Naive thymus-derived CD4-positive, alpha-beta T cell (primary cell): ENCODE results near the gene TRAPPC14. TPM values are rescaled to one million over a fixed set of nuclear protein-coding genes. Genes with fewer than 3 reads are reported as not detected.
A peak's percentile ranks its signal among the peaks of the same experiment; 100 is the strongest.

Source experiments
- ATAC-seq: fragments of 150-1000 bp; cut with Tn5 transposase; 2 replicates; pipeline ENCODE4 v1.10.0; 2021; ENCODE audit warnings: mild to moderate bottlenecking, moderate library complexity
- CTCF ChIA-PET: fragments of 350-600 bp; sonication (Branson Sonifier 250); formaldehyde crosslinking; loops from one replicate; lab custom pipeline; 2021; ENCODE audit warnings: antibody characterized with exemption; lab: Charles Lee
- POLR2A ChIA-PET: fragments of 350-600 bp; sonication (Branson Sonifier 250); formaldehyde crosslinking; loops from one replicate; lab custom pipeline; 2021; ENCODE audit warnings: antibody characterized with exemption, inconsistent platforms; lab: Charles Lee
- DNase-seq, 9 donors: peaks; one replicate each; pipeline versions ENCODE4 v3.0.0 to v3.0.0-alpha.2; 2020 to 2022; ENCODE audit warnings: mixed read lengths in 1 of 9
- H3K27ac ChIP-seq: one replicate; pipeline ENCODE4 v1.7.0; 2013; ENCODE audit warnings: mild to moderate bottlenecking, low read depth, low read length, moderate library complexity
- H3K27me3 ChIP-seq, 2 donors: one replicate each; pipeline ENCODE4 v1.7.0; 2013; ENCODE audit warnings: low read length in 2 of 2, mild to moderate bottlenecking in 2 of 2, moderate library complexity in 2 of 2; ENCODE audit not compliant: control insufficient read depth in 2 of 2, insufficient read depth in 2 of 2
- H3K36me3 ChIP-seq, 3 experiments: 1 replicate in 2 of 3; 2 replicates in 1 of 3; pipeline ENCODE4 v1.7.0; 2013; ENCODE audit warnings: low read length in 3 of 3, mild to moderate bottlenecking in 3 of 3, moderate library complexity in 1 of 3; ENCODE audit not compliant: insufficient read depth in 3 of 3, control insufficient read depth in 2 of 3
- H3K4me1 ChIP-seq, 2 donors: one replicate each; pipeline ENCODE4 v1.7.0; 2013; ENCODE audit warnings: low read length in 2 of 2, mild to moderate bottlenecking in 2 of 2, moderate library complexity in 1 of 2; ENCODE audit not compliant: control insufficient read depth in 2 of 2, insufficient read depth in 2 of 2
- H3K4me3 ChIP-seq: 2 replicates; pipeline ENCODE4 v1.7.0; 2013; ENCODE audit warnings: mild to moderate bottlenecking, low read length
- H3K9me3 ChIP-seq, 3 experiments: 1 replicate in 2 of 3; 2 replicates in 1 of 3; pipeline ENCODE4 v1.7.0; 2013; ENCODE audit warnings: low read length in 3 of 3; ENCODE audit not compliant: control insufficient read depth in 2 of 3
- H3K27ac Mint-ChIP-seq, 9 donors: one replicate each; pipeline ENCODE4 v1.8.0; 2020 to 2022; ENCODE audit warnings: mixed read lengths in 9 of 9, mild to moderate bottlenecking in 8 of 9, moderate library complexity in 5 of 9, inconsistent platforms in 2 of 9
- H3K27me3 Mint-ChIP-seq, 5 donors: one replicate each; pipeline ENCODE4 v1.8.0; 2021 to 2022; ENCODE audit warnings: mixed read lengths in 5 of 5, mild to moderate bottlenecking in 1 of 5
- H3K36me3 Mint-ChIP-seq, 5 donors: one replicate each; pipeline ENCODE4 v1.8.0; 2020 to 2022; ENCODE audit warnings: mixed read lengths in 5 of 5, mild to moderate bottlenecking in 3 of 5, inconsistent platforms in 1 of 5
- H3K4me1 Mint-ChIP-seq, 7 donors: one replicate each; pipeline ENCODE4 v1.8.0; 2020 to 2022; ENCODE audit warnings: mixed read lengths in 7 of 7, mild to moderate bottlenecking in 3 of 7, inconsistent platforms in 1 of 7
- H3K4me3 Mint-ChIP-seq, 10 donors: one replicate each; pipeline ENCODE4 v1.8.0; 2020 to 2022; ENCODE audit warnings: mild to moderate bottlenecking in 10 of 10, mixed read lengths in 10 of 10, moderate library complexity in 6 of 10, inconsistent platforms in 2 of 10
- H3K9me3 Mint-ChIP-seq, 11 donors: one replicate each; pipeline ENCODE4 v1.8.0; 2020 to 2022; ENCODE audit warnings: mixed read lengths in 11 of 11, mild to moderate bottlenecking in 4 of 11, inconsistent platforms in 1 of 11, moderate library complexity in 1 of 11
- intact Hi-C, 2 donors: fragments of 100-400 bp; cut with micrococcal nuclease; formaldehyde crosslinking; loops; one replicate each; pipeline ENCODE4 v1.15.1; 2023
- polyA plus RNA-seq, 2 donors: library from polyadenylated mRNA; unstranded; fragments of 300-500 nt; fragmentation: Illumina TruSeq; gene quantifications; one replicate each; pipeline ENCODE4 v1.2.3, GENCODE V29; 2021
- total RNA-seq, 6 experiments: library from RNA in 5 of 6; stranded (reverse) in 5 of 6; gene quantifications; 1 replicate in 5 of 6; 2 replicates in 1 of 6; pipeline ENCODE4 v1.2.3 and lab custom pipeline; 2021 to 2026

Gene TRAPPC14
- total and polyA plus RNA-seq, 7 experiments from 2014 or later: 3.2 to 102 (median 63.8) TPM

DNA sequence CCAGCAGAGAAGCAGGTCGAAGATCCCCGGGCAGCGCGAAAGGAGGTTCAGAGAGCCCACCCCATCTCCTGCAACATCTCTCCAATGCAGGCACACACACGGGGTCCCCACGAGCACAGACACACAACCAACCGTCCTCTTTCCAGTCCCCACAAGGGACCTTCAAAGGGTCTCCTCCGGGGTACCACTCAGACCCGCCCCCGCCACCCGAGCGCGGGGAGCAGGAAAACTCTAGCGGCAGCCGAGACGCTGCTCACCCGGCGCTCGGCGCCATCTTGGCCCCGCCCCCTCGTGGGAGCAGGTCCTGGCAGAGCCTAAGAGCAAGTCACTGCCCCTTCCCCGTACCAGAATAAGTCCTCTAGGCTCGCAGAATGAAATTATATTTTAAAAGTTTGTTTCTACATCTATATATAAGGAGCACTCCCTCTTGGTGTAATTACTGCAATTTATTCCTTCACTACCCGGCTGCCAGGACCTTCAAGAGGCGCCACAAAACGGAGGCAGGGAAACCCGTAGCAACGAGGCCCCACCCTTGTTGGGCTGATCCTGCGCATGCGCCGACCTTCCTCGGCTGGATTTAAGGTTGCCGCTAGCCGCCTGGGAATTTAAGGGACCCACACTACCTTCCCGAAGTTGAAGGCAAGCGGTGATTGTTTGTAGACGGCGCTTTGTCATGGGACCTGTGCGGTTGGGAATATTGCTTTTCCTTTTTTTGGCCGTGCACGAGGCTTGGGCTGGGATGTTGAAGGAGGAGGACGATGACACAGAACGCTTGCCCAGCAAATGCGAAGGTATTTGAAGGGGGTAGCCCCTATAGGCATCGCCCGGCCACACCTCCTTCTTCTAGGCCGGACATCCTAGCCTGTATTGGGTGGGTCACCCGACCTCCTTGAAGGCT is 39.2 kb downstream of the TRAPPC14 start, which contains the start of the genes CNPY4 and TAF6:
CNPY4 (plus strand) TSS at position 563 of the 898 bp plus-strand sequence; CDS start at position 674, 111 bp downstream.
TAF6 (minus strand) TSS at position 287 of the 898 bp plus-strand sequence. CDS start 5,149 bp downstream, outside the sequence.
- peaks cover 18 to 36% (median 30%) of the 10 kb centered on the region in 7 donors for H3K4me1 Mint-ChIP-seq
- peaks cover 0 to 7% (median 4%) of the 10 kb centered on the region in 5 donors for H3K36me3 Mint-ChIP-seq
- no peaks in the 10 kb centered on the region for H3K9me3 ChIP-seq
- H3K36me3 ChIP-seq: peaks cover 0 to 21% (median 0%) of the 10 kb centered on the region in 3 experiments
- H3K4me3 Mint-ChIP-seq: peak within 1 kb of the TSS; percentile 90 to 100 (median 98)
- DNase-seq (peak; percentile 88 to 97 (median 95)), ATAC-seq (peak; percentile 88)
- ChIA-PET POLR2A (interaction anchor here (0.6 to 7.6 kb wide), 18 partner anchors 9 to 557 kb away, joined by 3 to 107 read pairs (median 7); partner anchors contain the start of genes AP4M1, COPS6, GAL3ST4 and LAMTOR4), CTCF (interaction anchor here (0.6 to 0.7 kb wide), 2 partner anchors 31 to 742 kb away, joined by 3 to 4 read pairs; no protein-coding TSS in a partner anchor)
- intact Hi-C loops: loop anchor here (1.0 to 2.0 kb wide), 8 partner anchors 8 to 554 kb away; partner anchors contain the start of genes AP4M1 (in 2 of the 2), MCM7 (in 2 of the 2), ZCWPW1 (in 2 of the 2) and GNB2 (in 1 of the 2)
- H3K4me3 ChIP-seq: peak within 1 kb of the TSS; percentile 100
- peaks cover 0 to 3% (median 0%) of the 10 kb centered on the region in 11 donors for H3K9me3 Mint-ChIP-seq
- peak within 1 kb of the TSS; percentile 88 for H3K27ac ChIP-seq
- H3K4me1 ChIP-seq: peaks cover 12 to 19% of the 10 kb centered on the region in 2 donors
- H3K27ac Mint-ChIP-seq: peak within 1 kb of the TSS; percentile 97 to 99 (median 98)
- no peaks in the 10 kb centered on the region for H3K27me3 ChIP-seq
- H3K27me3 Mint-ChIP-seq: no peaks in the 10 kb centered on the region

DNA sequence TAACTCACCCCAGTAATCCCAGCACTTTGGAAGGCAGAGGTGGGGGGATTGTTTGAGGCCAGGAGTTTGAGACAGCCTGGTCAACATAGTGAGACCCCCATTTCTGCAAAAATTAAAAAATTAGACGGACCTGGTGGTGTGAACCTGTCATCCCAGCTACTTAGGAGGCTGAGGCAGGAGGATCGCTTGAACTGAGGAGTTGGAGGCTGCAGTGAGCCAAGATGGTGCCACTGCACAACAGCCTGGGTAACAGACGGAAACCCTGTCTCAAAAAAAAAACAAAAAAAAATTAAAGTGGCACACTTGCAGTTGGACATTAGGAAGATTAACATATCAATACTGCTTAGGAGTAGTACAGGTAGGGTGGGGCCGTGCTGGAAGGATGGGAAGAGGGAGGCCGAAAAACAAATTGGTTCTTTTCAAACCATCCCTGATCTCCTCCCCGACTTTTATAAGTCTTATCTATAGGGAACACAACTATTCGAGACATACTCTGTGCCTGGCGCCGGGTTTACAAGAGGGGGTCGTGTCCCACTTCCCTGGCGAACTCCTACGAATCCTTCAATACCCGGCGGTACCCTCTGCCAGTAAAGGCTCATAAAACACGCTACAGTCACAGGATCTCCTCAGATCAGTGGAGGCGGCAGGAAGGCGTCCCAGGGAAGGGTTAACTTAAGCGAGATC is 40.0 kb downstream of the TRAPPC14 start:
- POLR2A ChIA-PET: interaction anchor here (0.6 to 2.1 kb wide), 4 partner anchors 8 to 574 kb away, joined by 3 to 15 read pairs (median 8); partner anchors contain the start of gene MBLAC1
- peak overlapping the region; percentile 90 to 100 (median 98) for H3K4me3 Mint-ChIP-seq
- DNase-seq: no peak

DNA sequence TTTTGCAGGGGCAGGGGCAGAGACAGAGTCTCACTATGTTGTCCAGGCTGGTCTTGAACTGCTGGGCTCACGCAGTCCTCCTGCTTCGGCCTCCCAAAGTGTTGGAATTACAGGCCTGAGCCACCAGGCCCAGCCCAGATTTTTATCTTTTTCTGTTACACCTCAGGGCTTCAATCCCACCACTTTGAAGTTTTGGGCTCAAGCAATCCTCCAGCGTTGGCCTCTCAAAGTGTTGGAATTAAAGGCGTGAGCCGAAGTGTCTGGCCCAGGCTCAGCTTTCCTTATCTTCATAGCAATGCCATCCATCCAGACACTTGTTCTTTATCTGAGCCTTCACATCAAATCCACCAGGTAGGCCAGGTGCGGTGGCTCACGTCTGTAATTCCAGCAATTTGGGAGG is 43.5 kb downstream of the TRAPPC14 start:
- ChIA-PET CTCF (interaction anchor here (0.6 kb wide), 1 partner anchor 21 kb away, joined by 3 read pairs; no protein-coding TSS in a partner anchor), POLR2A (interaction anchor here (2.2 kb wide), 1 partner anchor 9 kb away, joined by 10 read pairs; no protein-coding TSS in a partner anchor)
- Mint-ChIP-seq H3K9me3 (peaks cover 0 to 3% (median 0%) of the 10 kb centered on the region in 11 donors), H3K4me1 (peaks cover 10 to 25% (median 19%) of the 10 kb centered on the region in 7 donors), H3K27ac (peak overlapping the region in 2 of 9 donors; percentile 42 to 65), H3K36me3 (peaks cover 0 to 20% (median 4%) of the 10 kb centered on the region in 5 donors), H3K4me3 (no peak overlapping the region), H3K27me3 (no peaks in the 10 kb centered on the region)
- no peak for ATAC-seq
- Histone ChIP-seq H3K27ac (no peak overlapping the region), H3K27me3 (no peaks in the 10 kb centered on the region), H3K4me1 (peaks cover 7 to 11% of the 10 kb centered on the region in 2 donors), H3K36me3 (peaks cover 0 to 44% (median 18%) of the 10 kb centered on the region in 3 experiments), H3K9me3 (no peaks in the 10 kb centered on the region), H3K4me3 (no peak overlapping the region)
- no peak for DNase-seq
- intact Hi-C loops: no loop called here

More for the DNA sequence above, 40.0 kb downstream of the TRAPPC14 start:
- CTCF ChIA-PET: no interaction called here
- Histone ChIP-seq H3K4me3 (peak overlapping the region; percentile 100), H3K4me1 (peaks cover 12 to 19% of the 10 kb centered on the region in 2 donors), H3K9me3 (no peaks in the 10 kb centered on the region), H3K36me3 (peaks cover 0 to 23% (median 5%) of the 10 kb centered on the region in 3 experiments), H3K27me3 (no peaks in the 10 kb centered on the region), H3K27ac (peak overlapping the region; percentile 88)
- intact Hi-C loops: loop anchor here (1.0 to 2.0 kb wide), 8 partner anchors 9 to 555 kb away; partner anchors contain the start of genes AP4M1 (in 2 of the 2), MCM7 (in 2 of the 2), ZCWPW1 (in 2 of the 2) and GNB2 (in 1 of the 2)
- no peak for ATAC-seq
- Mint-ChIP-seq H3K36me3 (peaks cover 0 to 9% (median 4%) of the 10 kb centered on the region in 5 donors), H3K9me3 (peaks cover 0 to 3% (median 0%) of the 10 kb centered on the region in 11 donors), H3K27ac (peak overlapping the region; percentile 97 to 99 (median 98)), H3K27me3 (no peaks in the 10 kb centered on the region), H3K4me1 (peaks cover 18 to 37% (median 28%) of the 10 kb centered on the region in 7 donors)

DNA sequence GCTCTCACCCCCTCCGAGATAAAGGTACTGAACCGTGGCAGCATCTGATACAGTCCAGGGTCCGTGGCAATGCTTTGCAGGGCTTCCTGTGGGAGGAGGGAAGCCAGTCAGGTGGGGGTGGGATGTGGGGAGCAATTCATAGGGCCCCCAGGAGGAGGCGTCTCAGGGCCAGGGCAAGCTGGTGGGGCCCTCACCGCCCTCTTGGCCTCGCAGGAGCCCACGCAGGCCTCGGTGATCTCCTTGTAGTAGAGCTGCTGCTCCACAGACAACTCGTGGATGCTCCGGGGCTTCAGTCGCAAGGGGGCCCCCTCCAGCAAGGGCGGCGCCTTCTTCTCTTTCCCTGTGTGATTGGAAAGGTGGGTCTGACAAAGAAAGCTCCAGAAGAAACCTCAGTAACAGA is 46.6 kb downstream of the TRAPPC14 start:
- Histone ChIP-seq H3K4me1 (no peaks in the 10 kb centered on the region), H3K27ac (no peak overlapping the region), H3K9me3 (no peaks in the 10 kb centered on the region), H3K27me3 (no peaks in the 10 kb centered on the region), H3K36me3 (peaks cover 0 to 70% (median 27%) of the 10 kb centered on the region in 3 experiments), H3K4me3 (no peak overlapping the region)
- Mint-ChIP-seq H3K4me3 (no peak overlapping the region), H3K36me3 (peaks cover 0 to 33% (median 9%) of the 10 kb centered on the region in 5 donors), H3K4me1 (peaks cover 3 to 9% (median 8%) of the 10 kb centered on the region in 7 donors), H3K27ac (no peak overlapping the region), H3K9me3 (no peaks in the 10 kb centered on the region), H3K27me3 (no peaks in the 10 kb centered on the region)
- ChIA-PET POLR2A (interaction anchor here (0.6 to 1.1 kb wide), 2 partner anchors 10 to 12 kb away, joined by 3 read pairs; partner anchors contain the start of gene AP4M1), CTCF (no interaction called here)
- ATAC-seq: no peak
- DNase-seq: no peak
- intact Hi-C loops: no loop called here

DNA sequence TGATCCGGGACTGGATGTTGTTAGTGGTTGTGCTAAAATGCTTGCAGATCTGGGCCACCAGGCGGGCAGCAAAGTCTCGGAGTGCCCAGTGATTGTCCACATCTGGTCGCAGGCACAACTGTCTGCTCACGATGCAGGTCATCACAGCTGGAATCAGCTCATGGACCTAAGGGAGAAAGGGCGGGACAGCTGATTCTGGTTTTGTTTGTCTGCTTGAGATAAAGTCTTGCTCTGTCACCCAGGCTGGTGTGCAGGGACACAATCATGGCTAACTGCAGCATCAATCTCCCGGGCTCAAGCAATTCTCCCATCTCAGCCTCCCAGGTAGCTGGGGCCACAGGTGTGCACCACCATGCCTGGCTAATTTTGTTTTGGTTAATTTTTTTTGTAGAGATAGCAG is 47.4 kb downstream of the TRAPPC14 start:
- DNase-seq (no peak), ATAC-seq (no peak)
- POLR2A ChIA-PET: no interaction called here
- H3K4me3 Mint-ChIP-seq: no peak overlapping the region
- peaks cover 0 to 74% (median 27%) of the 10 kb centered on the region in 3 experiments for H3K36me3 ChIP-seq
- no peaks in the 10 kb centered on the region for H3K9me3 Mint-ChIP-seq
- H3K9me3 ChIP-seq: no peaks in the 10 kb centered on the region
- no peak overlapping the region for H3K27ac ChIP-seq
- peaks cover 0 to 7% (median 3%) of the 10 kb centered on the region in 7 donors for H3K4me1 Mint-ChIP-seq
- H3K4me1 ChIP-seq: no peaks in the 10 kb centered on the region
- H3K27ac Mint-ChIP-seq: peak overlapping the region in 1 of 9 donors; percentile 24
- H3K27me3 Mint-ChIP-seq: no peaks in the 10 kb centered on the region
- no peaks in the 10 kb centered on the region for H3K27me3 ChIP-seq
- intact Hi-C loops: no loop called here
- no peak overlapping the region for H3K4me3 ChIP-seq
- peaks cover 0 to 36% (median 9%) of the 10 kb centered on the region in 5 donors for H3K36me3 Mint-ChIP-seq
- CTCF ChIA-PET: no interaction called here
